Naive thymus-derived CD4-positive, alpha-beta T cell (primary cell): Measurements from ENCODE around the gene HHLA2. TPM values are rescaled to one million over a fixed set of nuclear protein-coding genes. Genes with fewer than 3 reads are reported as not detected.

Experiments used
- ATAC-seq: fragments of 150-1000 bp; cut with Tn5 transposase; 2 replicates; pipeline ENCODE4 v1.10.0; 2021; ENCODE audit warnings: mild to moderate bottlenecking, moderate library complexity
- CTCF ChIA-PET: fragments of 350-600 bp; sonication (Branson Sonifier 250); formaldehyde crosslinking; loops from one replicate; lab custom pipeline; 2021; ENCODE audit warnings: antibody characterized with exemption; lab: Charles Lee
- POLR2A ChIA-PET: fragments of 350-600 bp; sonication (Branson Sonifier 250); formaldehyde crosslinking; loops from one replicate; lab custom pipeline; 2021; ENCODE audit warnings: antibody characterized with exemption, inconsistent platforms; lab: Charles Lee
- DNase-seq, 9 donors: peaks; one replicate each; pipeline versions ENCODE4 v3.0.0 to v3.0.0-alpha.2; 2020 to 2022; ENCODE audit warnings: mixed read lengths in 1 of 9
- H3K27ac ChIP-seq: one replicate; pipeline ENCODE4 v1.7.0; 2013; ENCODE audit warnings: mild to moderate bottlenecking, low read depth, low read length, moderate library complexity
- H3K27me3 ChIP-seq, 2 donors: one replicate each; pipeline ENCODE4 v1.7.0; 2013; ENCODE audit warnings: low read length in 2 of 2, mild to moderate bottlenecking in 2 of 2, moderate library complexity in 2 of 2; ENCODE audit not compliant: control insufficient read depth in 2 of 2, insufficient read depth in 2 of 2
- H3K36me3 ChIP-seq, 3 experiments: 1 replicate in 2 of 3; 2 replicates in 1 of 3; pipeline ENCODE4 v1.7.0; 2013; ENCODE audit warnings: low read length in 3 of 3, mild to moderate bottlenecking in 3 of 3, moderate library complexity in 1 of 3; ENCODE audit not compliant: insufficient read depth in 3 of 3, control insufficient read depth in 2 of 3
- H3K4me1 ChIP-seq, 2 donors: one replicate each; pipeline ENCODE4 v1.7.0; 2013; ENCODE audit warnings: low read length in 2 of 2, mild to moderate bottlenecking in 2 of 2, moderate library complexity in 1 of 2; ENCODE audit not compliant: control insufficient read depth in 2 of 2, insufficient read depth in 2 of 2
- H3K4me3 ChIP-seq: 2 replicates; pipeline ENCODE4 v1.7.0; 2013; ENCODE audit warnings: mild to moderate bottlenecking, low read length
- H3K9me3 ChIP-seq, 3 experiments: 1 replicate in 2 of 3; 2 replicates in 1 of 3; pipeline ENCODE4 v1.7.0; 2013; ENCODE audit warnings: low read length in 3 of 3; ENCODE audit not compliant: control insufficient read depth in 2 of 3
- H3K27ac Mint-ChIP-seq, 9 donors: one replicate each; pipeline ENCODE4 v1.8.0; 2020 to 2022; ENCODE audit warnings: mixed read lengths in 9 of 9, mild to moderate bottlenecking in 8 of 9, moderate library complexity in 5 of 9, inconsistent platforms in 2 of 9
- H3K27me3 Mint-ChIP-seq, 5 donors: one replicate each; pipeline ENCODE4 v1.8.0; 2021 to 2022; ENCODE audit warnings: mixed read lengths in 5 of 5, mild to moderate bottlenecking in 1 of 5
- H3K36me3 Mint-ChIP-seq, 5 donors: one replicate each; pipeline ENCODE4 v1.8.0; 2020 to 2022; ENCODE audit warnings: mixed read lengths in 5 of 5, mild to moderate bottlenecking in 3 of 5, inconsistent platforms in 1 of 5
- H3K4me1 Mint-ChIP-seq, 7 donors: one replicate each; pipeline ENCODE4 v1.8.0; 2020 to 2022; ENCODE audit warnings: mixed read lengths in 7 of 7, mild to moderate bottlenecking in 3 of 7, inconsistent platforms in 1 of 7
- H3K4me3 Mint-ChIP-seq, 10 donors: one replicate each; pipeline ENCODE4 v1.8.0; 2020 to 2022; ENCODE audit warnings: mild to moderate bottlenecking in 10 of 10, mixed read lengths in 10 of 10, moderate library complexity in 6 of 10, inconsistent platforms in 2 of 10
- H3K9me3 Mint-ChIP-seq, 11 donors: one replicate each; pipeline ENCODE4 v1.8.0; 2020 to 2022; ENCODE audit warnings: mixed read lengths in 11 of 11, mild to moderate bottlenecking in 4 of 11, inconsistent platforms in 1 of 11, moderate library complexity in 1 of 11
- intact Hi-C, 2 donors: fragments of 100-400 bp; cut with micrococcal nuclease; formaldehyde crosslinking; loops; one replicate each; pipeline ENCODE4 v1.15.1; 2023
- polyA plus RNA-seq, 2 donors: library from polyadenylated mRNA; unstranded; fragments of 300-500 nt; fragmentation: Illumina TruSeq; gene quantifications; one replicate each; pipeline ENCODE4 v1.2.3, GENCODE V29; 2021
- total RNA-seq, 6 experiments: library from RNA in 5 of 6; stranded (reverse) in 5 of 6; gene quantifications; 1 replicate in 5 of 6; 2 replicates in 1 of 6; pipeline ENCODE4 v1.2.3 and lab custom pipeline; 2021 to 2026

The HHLA2 gene
- total and polyA plus RNA-seq, 7 experiments from 2014 or later = 0.13 to 4.5 (median 0.34) TPM; not detected in 1

- H3K4me1 Mint-ChIP-seq = no peaks in the 10 kb centered on the region
- H3K9me3 ChIP-seq = no peaks in the 10 kb centered on the region
- ATAC-seq (no peak), DNase-seq (no peak)
- H3K27me3 ChIP-seq = no peaks in the 10 kb centered on the region
- no peaks in the 10 kb centered on the region for H3K9me3 Mint-ChIP-seq
- H3K27ac ChIP-seq = no peak overlapping the region
- H3K27me3 Mint-ChIP-seq = peaks cover 0 to 11% (median 4%) of the 10 kb centered on the region in 5 donors
- no peaks in the 10 kb centered on the region for H3K4me1 ChIP-seq
- H3K4me3 Mint-ChIP-seq = no peak overlapping the region
- ChIA-PET POLR2A (no interaction called here), CTCF (interaction anchor here (0.7 kb wide), 1 partner anchor 1458 kb away, joined by 3 read pairs; no protein-coding TSS in a partner anchor)
- H3K36me3 Mint-ChIP-seq = no peaks in the 10 kb centered on the region
- H3K36me3 ChIP-seq = no peaks in the 10 kb centered on the region
- no peak overlapping the region for H3K27ac Mint-ChIP-seq
- intact Hi-C loops = no loop called here
- no peak overlapping the region for H3K4me3 ChIP-seq
Observed at GRCh38 chr3:108415661-108416060, 119.3 kb downstream of the HHLA2 start.

- H3K4me1 Mint-ChIP-seq = no peaks in the 10 kb centered on the region
- no peak for ATAC-seq
- H3K27ac ChIP-seq = no peak overlapping the region
Observed at GRCh38 chr3:108416111-108416869, 119.9 kb downstream of the HHLA2 start.

GRCh38 chr3:108420926-108421325 is 124.6 kb downstream of the HHLA2 start:
- Mint-ChIP-seq H3K4me1 (no peaks in the 10 kb centered on the region), H3K9me3 (peaks cover 0 to 3% (median 0%) of the 10 kb centered on the region in 11 donors), H3K4me3 (no peak overlapping the region), H3K27ac (no peak overlapping the region), H3K36me3 (no peaks in the 10 kb centered on the region), H3K27me3 (peaks cover 3 to 5% (median 4%) of the 10 kb centered on the region in 5 donors)
- no peak overlapping the region for H3K27ac ChIP-seq
- no peak for ATAC-seq
- H3K4me1 ChIP-seq = no peaks in the 10 kb centered on the region
- H3K36me3 ChIP-seq = no peaks in the 10 kb centered on the region
- H3K9me3 ChIP-seq = no peaks in the 10 kb centered on the region
- no peak for DNase-seq
- POLR2A ChIA-PET = no interaction called here
- CTCF ChIA-PET = no interaction called here
- intact Hi-C loops = no loop called here
- no peaks in the 10 kb centered on the region for H3K27me3 ChIP-seq
- H3K4me3 ChIP-seq = no peak overlapping the region

More at GRCh38 chr3:108416111-108416869, 119.9 kb downstream of the HHLA2 start:
- Mint-ChIP-seq H3K36me3 (no peaks in the 10 kb centered on the region), H3K27me3 (peaks cover 0 to 7% (median 4%) of the 10 kb centered on the region in 5 donors), H3K27ac (no peak overlapping the region), H3K4me3 (no peak overlapping the region), H3K9me3 (no peaks in the 10 kb centered on the region)
- ChIA-PET CTCF (no interaction called here), POLR2A (no interaction called here)
- H3K4me3 ChIP-seq = no peak overlapping the region
- no peaks in the 10 kb centered on the region for H3K9me3 ChIP-seq
- H3K4me1 ChIP-seq = no peaks in the 10 kb centered on the region
- intact Hi-C loops = no loop called here
- H3K27me3 ChIP-seq = no peaks in the 10 kb centered on the region
- H3K36me3 ChIP-seq = no peaks in the 10 kb centered on the region
- no peak for DNase-seq

Other genes with a start within 250 kb of the HHLA2 start
- 100 to 1,000 TPM; 130 to 232 (median 136) TPM for gene CD47, start 205.5 kb upstream of the HHLA2 start, total RNA-seq
- 100 to 1,000 TPM; 171 to 186 TPM for gene CD47, start 205.5 kb upstream of the HHLA2 start, polyA plus RNA-seq
- gene IFT57, start 74.1 kb upstream of the HHLA2 start, total RNA-seq = 10 to 100 TPM; 18.0 to 45.4 (median 26.4) TPM
- gene IFT57, start 74.1 kb upstream of the HHLA2 start, polyA plus RNA-seq = 10 to 100 TPM; 27.4 to 48.1 TPM
- under 1 TPM in 4 of 5 experiments, not detected in 1; 0.05 to 0.29 (median 0.10) TPM for gene MYH15, start 214.0 kb downstream of the HHLA2 start, total RNA-seq
- gene MYH15, start 214.0 kb downstream of the HHLA2 start, polyA plus RNA-seq = not detected